GM12878 (cell line): ENCODE measurements around the gene ECT2L. TPM values are rescaled to one million over a fixed set of nuclear protein-coding genes. Genes with fewer than 3 reads are reported as not detected.

Experiments used
- BCL11A ChIP-seq: IDR thresholded peaks from 2 replicates; pipeline ENCODE4 v1.6.1; 2011; ENCODE audit warnings: low read depth, low read length
- CBX3 ChIP-seq: fragments of 200-600 bp; sonication (generic); IDR thresholded peaks from 2 replicates; pipeline ENCODE4 v1.6.1; 2016; ENCODE audit warnings: low read depth, borderline replicate concordance
- CBX5 ChIP-seq: sonication (generic); IDR thresholded peaks from 2 replicates; pipeline ENCODE4 v1.6.1; 2016; ENCODE audit warnings: low read depth, moderate library complexity, mild to moderate bottlenecking, inconsistent platforms
- EED ChIP-seq: sonication (generic); IDR thresholded peaks from 2 replicates; pipeline ENCODE4 v1.6.1; 2016; ENCODE audit warnings: antibody characterized with exemption, low read depth
- ESRRA ChIP-seq: IDR thresholded peaks from 2 replicates; pipeline ENCODE4 v1.6.1; 2012; ENCODE audit warnings: mild to moderate bottlenecking, low read length, improper control_type of control experiment
- HCFC1 ChIP-seq: fragments of 150-350 bp; IDR thresholded peaks from 2 replicates; pipeline ENCODE4 v1.6.1; 2014; ENCODE audit warnings: low read length
- MTA2 ChIP-seq: fragments of 450-650 bp; IDR thresholded peaks from 2 replicates; pipeline ENCODE4 v1.6.1; 2016; ENCODE audit warnings: low read depth, mild to moderate bottlenecking, moderate library complexity
- NRF1 ChIP-seq: conservative IDR thresholded peaks from 2 replicates; pipeline ENCODE4 v1.6.1; 2011; ENCODE audit warnings: mild to moderate bottlenecking, low read depth, low read length, improper control_type of control experiment
- PML ChIP-seq: IDR thresholded peaks from 2 replicates; pipeline ENCODE4 v1.6.1; 2012; ENCODE audit warnings: low read length, inconsistent platforms
- RFX5 ChIP-seq: IDR thresholded peaks from 2 replicates; pipeline ENCODE4 v1.6.1; 2011; ENCODE audit warnings: low read depth, low read length, improper control_type of control experiment
- SMAD5 ChIP-seq: IDR thresholded peaks from 2 replicates; pipeline ENCODE4 v1.6.1; 2016; ENCODE audit warnings: antibody characterized with exemption, low read depth
- SREBF1 ChIP-seq: IDR thresholded peaks from 2 replicates; pipeline ENCODE4 v1.6.1; 2012; ENCODE audit warnings: mild to moderate bottlenecking, low read length
- STAT1 ChIP-seq: fragments of 450-650 bp; conservative IDR thresholded peaks from 2 replicates; pipeline ENCODE4 v1.6.1; 2014; ENCODE audit warnings: antibody characterized with exemption, mild to moderate bottlenecking
- TCF12 ChIP-seq: IDR thresholded peaks from 2 replicates; pipeline ENCODE4 v1.6.1; 2011; ENCODE audit warnings: low read depth, mild to moderate bottlenecking, low read length
- YY1 ChIP-seq: IDR thresholded peaks from 2 replicates; pipeline ENCODE4 v1.6.1; 2011; ENCODE audit warnings: low read depth, mild to moderate bottlenecking, low read length
- ZBED1 ChIP-seq: IDR thresholded peaks from 2 replicates; pipeline ENCODE4 v1.6.1; 2016; ENCODE audit warnings: borderline replicate concordance
- ZNF24 ChIP-seq: fragments of 450-650 bp; IDR thresholded peaks from 2 replicates; pipeline ENCODE4 v1.6.1; 2017; ENCODE audit warnings: antibody characterized with exemption, mild to moderate bottlenecking
- polyA plus RNA-seq, 11 experiments: library from polyadenylated mRNA; depleted of rRNA in 4 of 11; unstranded in 6 of 11; stranded (reverse) in 5 of 11; fragments of >200 nt; fragmentation: Nextera tagmentation in 4 of 11; fragmentation: Illumina TruSeq in 1 of 11; extraction: Ambion mirVana in 4 of 11; extraction: Trizol in 1 of 11; gene quantifications; 1 replicate in 1 of 11; 2 replicates in 10 of 11; pipeline versions ENCODE4 v1.2.1 to v1.2.3, GENCODE V29; 2011 to 2016; ENCODE audit warnings: inconsistent platforms in 2 of 11, missing spikeins in 2 of 11, low read depth in 1 of 11
- total RNA-seq, 4 experiments: library from RNA; depleted of rRNA in 3 of 4; stranded (reverse); fragments of >200 nt in 3 of 4; fragmentation: Illumina TruSeq in 1 of 4; extraction: Trizol in 1 of 4; gene quantifications; 2 replicates each; pipeline versions ENCODE4 v1.2.1 to v1.2.3, GENCODE V29; 2013 to 2021
- TF ChIP-seq, protein P1 (sequence below): IDR thresholded peaks from 2 replicates; pipeline ENCODE4 v1.6.1; 2011; ENCODE audit warnings: low read depth, low read length, improper control_type of control experiment, borderline replicate concordance
- TF ChIP-seq, protein P2 (sequence below): IDR thresholded peaks from 2 replicates; pipeline ENCODE4 v1.6.1; 2012; ENCODE audit warnings: mild to moderate bottlenecking, low read depth, low read length
- TF ChIP-seq, protein P3 (sequence below): IDR thresholded peaks from 2 replicates; pipeline ENCODE4 v1.6.1; 2012; ENCODE audit warnings: low read depth, low read length, improper control_type of control experiment
- TF ChIP-seq, protein P4 (sequence below): IDR thresholded peaks from 2 replicates; pipeline ENCODE4 v1.6.1; 2011; ENCODE audit warnings: low read depth, mild to moderate bottlenecking, low read length, moderate library complexity, borderline replicate concordance; ENCODE audit errors: extremely low read depth
- TF ChIP-seq, protein P5 (sequence below): IDR thresholded peaks from 2 replicates; pipeline ENCODE4 v1.6.1; 2012; ENCODE audit warnings: low read depth, low read length, improper control_type of control experiment
- TF ChIP-seq, protein P6 (sequence below): fragments of 450-650 bp; IDR thresholded peaks from 2 replicates; pipeline ENCODE4 v1.6.1; 2017; ENCODE audit warnings: mild to moderate bottlenecking

ECT2L gene
- total and polyA plus RNA-seq, 10 of the 15 experiments (the other 5 are each of a cell fraction or from before 2014, with no cell fraction given) = 0.05 to 0.09 TPM; not detected in 8

DNA sequence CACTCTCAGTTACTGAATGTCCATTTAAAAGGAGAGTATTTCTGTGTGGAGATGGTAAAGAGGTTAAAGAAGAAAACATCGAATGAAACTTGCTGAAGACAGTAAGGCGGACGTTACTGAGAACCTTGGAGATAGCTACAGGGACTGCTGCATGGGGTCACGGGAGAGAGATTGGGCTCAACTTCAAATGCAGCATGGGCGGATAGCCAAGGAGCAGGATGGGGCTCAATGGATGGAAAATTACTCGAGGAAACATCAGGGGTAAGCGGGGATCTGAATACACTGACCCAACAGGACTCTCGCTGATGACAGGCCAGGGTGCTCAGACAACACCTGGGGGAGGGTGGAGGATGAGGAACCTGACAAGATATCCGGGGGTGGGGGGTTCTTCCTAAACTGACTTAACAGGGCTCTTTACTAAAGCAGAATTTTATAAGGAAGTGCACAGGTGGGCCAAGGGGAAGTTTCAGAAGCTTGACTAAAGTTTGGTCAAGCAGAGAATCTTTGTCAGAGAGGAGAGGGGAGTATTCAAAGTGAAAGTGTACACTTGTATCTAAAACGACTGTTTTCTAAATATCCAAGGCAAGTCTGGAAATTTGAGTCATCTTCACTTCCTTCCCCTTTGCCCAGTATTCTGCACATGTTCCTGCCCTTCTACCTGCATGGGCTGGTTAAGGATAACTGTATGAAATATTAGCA lies 22.8 kb downstream of the ECT2L start (continued):
- TF ChIP-seq, protein P1, sequence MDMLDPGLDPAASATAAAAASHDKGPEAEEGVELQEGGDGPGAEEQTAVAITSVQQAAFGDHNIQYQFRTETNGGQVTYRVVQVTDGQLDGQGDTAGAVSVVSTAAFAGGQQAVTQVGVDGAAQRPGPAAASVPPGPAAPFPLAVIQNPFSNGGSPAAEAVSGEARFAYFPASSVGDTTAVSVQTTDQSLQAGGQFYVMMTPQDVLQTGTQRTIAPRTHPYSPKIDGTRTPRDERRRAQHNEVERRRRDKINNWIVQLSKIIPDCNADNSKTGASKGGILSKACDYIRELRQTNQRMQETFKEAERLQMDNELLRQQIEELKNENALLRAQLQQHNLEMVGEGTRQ = no peak
- TF ChIP-seq MTA2 (no peak; the same call in 1 of the 2 replicates), STAT1 (no peak), HCFC1 (no peak), SREBF1 (no peak), SMAD5 (no peak), ZBED1 (peak; percentile 46; the same call in 1 of the 2 replicates), RFX5 (no peak), NRF1 (no peak), YY1 (no peak), TCF12 (0 out of 2 replicates have a peak, but pooled peaks have one; percentile 7), EED (peak; percentile 95), ESRRA (no peak), PML (0 out of 2 replicates have a peak, but pooled peaks have one; percentile 32), CBX5 (0 out of 2 replicates have a peak, but pooled peaks have one; percentile 42), BCL11A (peak; percentile 53; the same call in 1 of the 2 replicates), CBX3 (no peak), ZNF24 (no peak)
- TF ChIP-seq, protein P2, sequence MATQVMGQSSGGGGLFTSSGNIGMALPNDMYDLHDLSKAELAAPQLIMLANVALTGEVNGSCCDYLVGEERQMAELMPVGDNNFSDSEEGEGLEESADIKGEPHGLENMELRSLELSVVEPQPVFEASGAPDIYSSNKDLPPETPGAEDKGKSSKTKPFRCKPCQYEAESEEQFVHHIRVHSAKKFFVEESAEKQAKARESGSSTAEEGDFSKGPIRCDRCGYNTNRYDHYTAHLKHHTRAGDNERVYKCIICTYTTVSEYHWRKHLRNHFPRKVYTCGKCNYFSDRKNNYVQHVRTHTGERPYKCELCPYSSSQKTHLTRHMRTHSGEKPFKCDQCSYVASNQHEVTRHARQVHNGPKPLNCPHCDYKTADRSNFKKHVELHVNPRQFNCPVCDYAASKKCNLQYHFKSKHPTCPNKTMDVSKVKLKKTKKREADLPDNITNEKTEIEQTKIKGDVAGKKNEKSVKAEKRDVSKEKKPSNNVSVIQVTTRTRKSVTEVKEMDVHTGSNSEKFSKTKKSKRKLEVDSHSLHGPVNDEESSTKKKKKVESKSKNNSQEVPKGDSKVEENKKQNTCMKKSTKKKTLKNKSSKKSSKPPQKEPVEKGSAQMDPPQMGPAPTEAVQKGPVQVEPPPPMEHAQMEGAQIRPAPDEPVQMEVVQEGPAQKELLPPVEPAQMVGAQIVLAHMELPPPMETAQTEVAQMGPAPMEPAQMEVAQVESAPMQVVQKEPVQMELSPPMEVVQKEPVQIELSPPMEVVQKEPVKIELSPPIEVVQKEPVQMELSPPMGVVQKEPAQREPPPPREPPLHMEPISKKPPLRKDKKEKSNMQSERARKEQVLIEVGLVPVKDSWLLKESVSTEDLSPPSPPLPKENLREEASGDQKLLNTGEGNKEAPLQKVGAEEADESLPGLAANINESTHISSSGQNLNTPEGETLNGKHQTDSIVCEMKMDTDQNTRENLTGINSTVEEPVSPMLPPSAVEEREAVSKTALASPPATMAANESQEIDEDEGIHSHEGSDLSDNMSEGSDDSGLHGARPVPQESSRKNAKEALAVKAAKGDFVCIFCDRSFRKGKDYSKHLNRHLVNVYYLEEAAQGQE = no peak
- TF ChIP-seq, protein P3, sequence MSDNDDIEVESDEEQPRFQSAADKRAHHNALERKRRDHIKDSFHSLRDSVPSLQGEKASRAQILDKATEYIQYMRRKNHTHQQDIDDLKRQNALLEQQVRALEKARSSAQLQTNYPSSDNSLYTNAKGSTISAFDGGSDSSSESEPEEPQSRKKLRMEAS = no peak
- TF ChIP-seq, protein P4, sequence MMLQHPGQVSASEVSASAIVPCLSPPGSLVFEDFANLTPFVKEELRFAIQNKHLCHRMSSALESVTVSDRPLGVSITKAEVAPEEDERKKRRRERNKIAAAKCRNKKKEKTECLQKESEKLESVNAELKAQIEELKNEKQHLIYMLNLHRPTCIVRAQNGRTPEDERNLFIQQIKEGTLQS = no peak
- TF ChIP-seq, protein P5, sequence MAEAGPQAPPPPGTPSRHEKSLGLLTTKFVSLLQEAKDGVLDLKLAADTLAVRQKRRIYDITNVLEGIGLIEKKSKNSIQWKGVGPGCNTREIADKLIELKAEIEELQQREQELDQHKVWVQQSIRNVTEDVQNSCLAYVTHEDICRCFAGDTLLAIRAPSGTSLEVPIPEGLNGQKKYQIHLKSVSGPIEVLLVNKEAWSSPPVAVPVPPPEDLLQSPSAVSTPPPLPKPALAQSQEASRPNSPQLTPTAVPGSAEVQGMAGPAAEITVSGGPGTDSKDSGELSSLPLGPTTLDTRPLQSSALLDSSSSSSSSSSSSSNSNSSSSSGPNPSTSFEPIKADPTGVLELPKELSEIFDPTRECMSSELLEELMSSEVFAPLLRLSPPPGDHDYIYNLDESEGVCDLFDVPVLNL = no peak
- TF ChIP-seq, protein P6, sequence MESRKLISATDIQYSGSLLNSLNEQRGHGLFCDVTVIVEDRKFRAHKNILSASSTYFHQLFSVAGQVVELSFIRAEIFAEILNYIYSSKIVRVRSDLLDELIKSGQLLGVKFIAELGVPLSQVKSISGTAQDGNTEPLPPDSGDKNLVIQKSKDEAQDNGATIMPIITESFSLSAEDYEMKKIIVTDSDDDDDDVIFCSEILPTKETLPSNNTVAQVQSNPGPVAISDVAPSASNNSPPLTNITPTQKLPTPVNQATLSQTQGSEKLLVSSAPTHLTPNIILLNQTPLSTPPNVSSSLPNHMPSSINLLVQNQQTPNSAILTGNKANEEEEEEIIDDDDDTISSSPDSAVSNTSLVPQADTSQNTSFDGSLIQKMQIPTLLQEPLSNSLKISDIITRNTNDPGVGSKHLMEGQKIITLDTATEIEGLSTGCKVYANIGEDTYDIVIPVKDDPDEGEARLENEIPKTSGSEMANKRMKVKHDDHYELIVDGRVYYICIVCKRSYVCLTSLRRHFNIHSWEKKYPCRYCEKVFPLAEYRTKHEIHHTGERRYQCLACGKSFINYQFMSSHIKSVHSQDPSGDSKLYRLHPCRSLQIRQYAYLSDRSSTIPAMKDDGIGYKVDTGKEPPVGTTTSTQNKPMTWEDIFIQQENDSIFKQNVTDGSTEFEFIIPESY = no peak
